NCI-H69 (cell line): ENCODE measurements around the gene DCAF8L2.
"Not testable (repeated sequence)": the region's sequence is repeated elsewhere in the genome, so short reads cannot be mapped to it uniquely, and the experiment has no call there.

ENCODE experiments used
- DNase-seq: peaks from one replicate; lab custom pipeline; 2025; lab: John Stamatoyannopoulos, UW

Gene DCAF8L2

DNA sequence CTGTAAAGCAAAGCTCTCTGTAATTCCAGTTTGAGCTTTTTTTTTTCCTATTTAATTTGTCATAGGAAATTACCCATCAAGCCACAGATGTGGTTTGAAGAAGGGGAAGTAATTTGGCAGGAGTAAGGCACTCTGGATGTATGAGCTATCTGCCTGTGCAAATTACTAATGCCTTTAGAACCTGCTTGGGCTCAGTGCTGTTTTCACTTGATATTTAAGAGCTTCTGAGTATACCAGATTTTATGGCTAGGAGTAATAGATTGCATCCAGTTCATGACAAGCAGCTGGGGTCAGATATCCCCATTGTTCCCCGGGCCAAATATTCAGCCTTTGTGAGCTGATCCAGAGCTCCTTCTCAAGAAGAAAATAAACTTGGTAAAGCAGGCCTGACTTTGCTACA lies 89.1 kb downstream of the DCAF8L2 start:
- DNase-seq: no peak

DNA sequence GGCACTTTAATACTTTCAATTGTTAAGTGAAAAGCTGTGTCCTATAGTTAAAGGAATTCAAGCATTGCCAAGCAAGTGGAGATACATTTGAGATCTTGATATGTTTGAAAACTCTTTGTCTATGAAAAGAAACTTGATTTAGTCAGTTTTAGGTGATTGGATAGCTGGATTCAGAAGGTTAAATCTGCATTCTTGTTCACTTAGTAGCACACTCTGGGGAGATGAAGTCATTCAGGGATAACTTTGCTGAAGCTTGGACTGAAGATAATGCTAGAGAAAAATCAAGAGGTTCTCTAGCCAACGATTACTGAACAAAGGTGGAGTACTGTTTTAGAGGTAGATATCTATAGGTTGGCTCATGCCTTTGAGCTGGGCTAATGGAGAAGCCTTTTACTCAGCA lies 90.6 kb downstream of the DCAF8L2 start:
- DNase-seq: no peak

DNA sequence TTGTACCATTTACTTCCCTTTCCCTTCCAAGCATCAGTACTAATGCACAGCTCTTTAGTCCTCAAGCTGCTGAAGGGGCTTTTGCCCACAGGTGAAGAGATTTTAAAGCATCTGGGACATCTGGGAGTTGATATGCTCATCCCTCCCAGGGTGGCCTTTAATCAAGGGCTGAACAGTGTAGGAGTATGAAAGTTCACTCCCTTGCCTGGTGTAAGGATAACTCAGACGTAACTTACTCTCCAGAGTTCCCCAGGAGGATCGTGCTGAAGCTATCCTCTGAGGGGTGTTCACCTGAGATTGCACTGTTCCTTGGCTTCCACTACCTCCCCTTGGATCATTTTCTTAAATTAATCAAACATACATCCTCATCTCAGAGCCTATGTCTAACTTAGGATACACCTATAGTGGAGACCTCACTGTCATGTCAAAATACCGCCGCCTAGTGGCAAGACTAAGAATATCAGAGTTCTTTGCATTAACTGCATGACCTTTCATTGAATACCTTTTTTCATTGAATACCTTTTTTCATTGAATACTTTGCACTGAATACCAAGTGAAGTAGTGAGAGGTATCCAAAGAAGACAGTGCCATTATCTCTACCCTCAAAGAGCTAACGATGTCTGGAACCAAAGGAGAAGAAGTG lies 93.5 kb downstream of the DCAF8L2 start:
- DNase-seq: peak; percentile 40

DNA sequence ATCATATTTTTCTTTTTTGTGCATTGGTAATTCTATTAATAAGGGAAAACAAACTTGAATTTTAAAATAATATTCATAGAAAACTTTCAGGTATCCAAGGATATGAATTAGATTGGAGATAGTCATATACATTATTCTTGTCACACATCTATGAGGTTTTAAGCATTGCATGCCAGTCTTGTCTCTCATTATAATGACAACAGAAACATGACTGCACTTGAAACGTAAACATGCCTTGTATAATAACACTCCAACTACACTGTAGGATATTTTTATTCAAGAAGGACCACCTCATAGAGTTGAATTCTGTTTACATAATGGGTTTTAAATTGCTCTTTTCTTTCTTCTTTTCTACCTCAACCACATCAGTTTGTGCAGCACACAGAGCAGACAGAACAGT lies 104.5 kb downstream of the DCAF8L2 start:
- no peak for DNase-seq

DNA sequence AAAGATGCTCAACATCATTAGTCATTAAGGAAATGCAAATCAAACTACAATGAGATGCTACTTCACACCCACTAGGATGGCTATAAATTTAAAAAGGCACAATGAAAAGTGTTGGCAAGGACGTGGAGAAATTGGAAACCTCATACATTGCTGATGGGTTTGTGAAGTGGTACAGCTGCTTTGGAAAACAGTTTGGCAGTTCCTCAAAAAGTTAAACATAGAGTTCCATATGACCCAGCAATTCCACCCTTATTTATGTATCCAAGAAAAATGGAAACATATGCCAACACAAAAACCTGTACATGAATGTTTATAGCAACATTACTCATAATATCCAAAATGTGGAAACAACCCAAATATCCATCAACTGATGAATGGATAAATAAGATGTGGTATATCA lies 116.4 kb downstream of the DCAF8L2 start:
- DNase-seq: no peak

DNA sequence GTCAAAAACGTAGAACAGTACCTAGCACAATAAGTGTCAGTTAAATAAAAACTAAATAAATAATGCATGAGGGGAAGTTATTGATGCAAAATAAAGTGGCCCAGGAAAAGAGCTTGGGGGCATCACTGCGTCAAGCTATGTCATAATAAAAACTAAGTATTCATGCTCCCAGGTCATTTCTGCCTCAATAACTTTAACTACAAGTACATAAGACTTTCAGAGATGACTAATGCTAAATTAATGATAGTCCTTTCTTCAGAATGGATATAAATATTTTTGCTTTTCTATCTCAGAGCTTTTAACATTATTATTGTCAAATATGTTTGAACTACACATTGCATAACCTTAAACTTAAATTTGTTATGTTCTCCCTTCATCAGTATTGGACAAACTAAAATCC lies 125.5 kb downstream of the DCAF8L2 start:
- no peak for DNase-seq

DNA sequence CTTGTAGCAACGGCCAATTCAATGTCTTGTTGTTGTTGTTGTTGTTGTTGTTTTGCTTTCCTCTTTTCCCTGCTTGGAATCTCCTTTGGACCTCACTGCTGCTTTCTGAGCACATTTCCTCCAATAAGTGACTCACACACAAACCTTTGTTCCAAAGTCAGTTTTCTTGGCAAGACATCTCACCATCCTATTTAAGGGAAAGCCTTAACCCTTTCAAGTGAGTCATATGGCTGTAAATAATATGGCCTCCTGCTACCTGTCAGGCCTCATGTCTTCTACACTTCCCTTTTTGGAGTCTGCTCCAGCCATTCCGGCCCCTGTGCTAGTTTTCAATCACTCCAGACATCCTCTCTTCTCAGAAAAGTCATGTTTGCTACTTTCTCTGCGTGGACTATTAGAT lies 138.1 kb downstream of the DCAF8L2 start:
- DNase-seq: no peak

DNA sequence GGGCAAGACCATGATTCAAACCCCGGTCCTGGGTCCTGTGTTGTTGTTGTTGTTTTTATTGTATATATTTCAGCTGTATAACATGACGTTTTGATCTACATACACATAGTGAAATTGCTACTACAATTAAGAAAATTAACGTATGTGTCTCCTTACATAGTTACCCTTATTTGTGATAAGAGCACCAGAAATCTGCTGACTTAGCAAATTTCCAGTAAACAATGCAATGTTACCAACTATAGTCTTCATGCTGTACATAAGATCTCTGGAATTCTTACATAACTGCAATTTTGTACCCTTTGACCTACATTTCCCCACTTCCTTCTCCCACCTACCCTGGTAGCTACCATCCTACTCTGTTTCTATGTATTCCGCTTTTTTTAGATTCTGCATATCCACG lies 141.8 kb downstream of the DCAF8L2 start:
- no peak for DNase-seq

DNA sequence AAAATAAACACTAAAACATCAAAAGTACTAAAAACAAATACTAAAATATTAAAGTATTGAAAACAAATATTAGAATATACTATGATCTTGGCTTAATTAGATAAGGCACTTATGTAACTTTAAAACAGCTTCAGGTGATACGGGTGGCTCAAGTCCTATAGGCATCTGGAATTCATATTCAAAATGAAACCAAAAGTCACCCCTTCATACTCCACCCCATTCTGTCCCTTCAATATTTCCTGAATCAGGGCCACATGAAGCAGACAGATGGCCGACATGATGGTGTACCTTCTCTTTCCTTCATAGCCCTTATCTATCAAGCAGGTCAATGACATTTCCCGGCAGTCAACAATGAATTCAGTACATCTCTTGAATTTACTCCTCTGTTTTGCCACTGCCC lies 145.8 kb downstream of the DCAF8L2 start:
- no peak for DNase-seq

DNA sequence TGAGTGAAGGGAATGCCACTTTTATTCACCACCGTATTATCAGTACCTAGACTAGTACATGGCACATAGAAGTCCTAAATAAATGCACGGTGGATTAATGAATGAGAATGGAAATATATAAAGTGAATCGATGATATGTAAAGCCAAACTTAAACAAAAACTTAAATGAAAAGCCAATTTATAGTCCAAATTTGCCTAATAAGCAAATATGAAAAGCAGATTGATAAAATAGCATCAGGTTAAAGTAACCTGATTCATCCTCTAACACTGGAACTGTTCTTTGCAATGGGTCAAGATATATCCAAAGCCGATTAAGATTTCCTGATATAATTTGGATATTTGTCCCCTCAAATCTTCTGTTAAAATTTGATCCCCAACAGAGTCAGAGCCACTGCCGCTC lies 150.8 kb downstream of the DCAF8L2 start:
- no peak for DNase-seq

DNA sequence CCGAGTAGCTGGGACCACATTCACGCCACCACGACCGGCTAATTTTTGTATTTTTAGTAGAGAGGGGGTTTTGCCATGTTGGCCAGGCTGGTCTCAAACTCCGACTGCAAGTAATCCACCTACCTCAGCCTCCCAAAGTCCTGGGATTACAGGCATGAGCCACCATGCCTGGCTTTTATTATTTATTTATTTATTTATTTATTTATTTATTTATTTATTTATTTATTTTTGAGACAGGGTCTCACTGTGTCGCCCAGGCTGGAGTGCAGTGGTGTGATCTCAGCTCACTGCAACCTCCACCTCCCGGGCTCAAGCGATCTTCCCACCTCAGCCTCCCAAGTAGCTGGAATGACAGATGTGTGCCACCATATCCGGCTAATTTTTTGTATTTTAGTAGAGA lies 153.4 kb downstream of the DCAF8L2 start:
- DNase-seq: not testable (repeated sequence)

DNA sequence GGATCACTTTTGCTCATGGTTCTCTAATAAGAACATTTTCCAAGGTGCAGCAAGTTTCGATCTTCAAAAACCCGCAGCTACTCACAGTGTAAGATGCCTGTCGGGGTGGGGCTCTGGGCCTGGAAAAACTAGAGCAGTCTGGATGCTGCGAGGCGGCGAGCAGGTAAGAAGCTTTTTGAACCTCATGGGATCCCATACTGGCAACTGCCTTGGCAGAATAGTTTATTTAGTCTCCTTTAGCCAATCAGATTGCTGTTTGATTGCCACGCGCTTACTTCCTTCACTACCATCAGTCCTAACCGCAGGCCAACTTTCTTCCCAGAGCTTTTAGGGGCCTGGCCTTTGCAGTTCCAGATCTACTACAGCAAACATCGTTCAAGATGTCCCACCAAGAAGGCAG lies 156.4 kb downstream of the DCAF8L2 start:
- no peak for DNase-seq

DNA sequence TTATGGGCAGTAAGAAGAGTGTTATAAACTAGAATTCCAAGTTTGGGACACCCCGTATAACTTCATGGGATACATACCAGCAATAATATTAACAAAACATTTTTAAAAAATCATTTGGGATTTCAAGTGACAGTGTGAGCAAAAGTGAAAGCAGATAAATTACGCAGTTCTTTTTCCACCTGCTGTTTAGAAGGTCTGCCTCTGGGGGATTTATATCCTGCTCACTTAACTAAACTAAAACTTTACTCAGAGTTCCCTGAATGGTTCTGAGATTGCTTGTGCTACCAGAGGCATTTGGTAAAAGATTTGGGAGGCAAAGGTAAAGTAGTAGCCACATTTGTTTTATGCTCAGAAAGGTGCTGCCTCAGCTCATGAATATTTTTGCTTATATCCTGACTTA lies 160.2 kb downstream of the DCAF8L2 start:
- DNase-seq: not testable (repeated sequence)

DNA sequence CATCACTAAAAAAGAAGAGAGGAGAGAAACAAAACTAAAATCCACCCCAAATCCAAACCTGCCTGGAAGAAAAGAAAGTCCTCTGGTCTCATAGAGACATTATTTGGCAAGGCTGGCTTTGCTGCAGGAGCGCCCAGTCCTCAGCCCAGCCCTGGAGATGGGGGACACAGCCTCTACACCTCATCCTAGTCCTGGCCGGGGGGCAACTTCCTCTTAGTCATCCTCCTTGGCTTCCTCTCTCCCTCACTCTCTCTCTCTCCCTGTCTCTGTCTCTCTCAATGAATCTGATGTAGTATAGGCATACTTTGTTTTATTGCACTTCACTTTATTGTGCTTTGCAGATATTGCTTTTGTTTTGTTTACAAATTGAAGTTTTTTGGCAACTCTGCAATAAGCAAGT lies 161.8 kb downstream of the DCAF8L2 start:
- DNase-seq: no peak

DNA sequence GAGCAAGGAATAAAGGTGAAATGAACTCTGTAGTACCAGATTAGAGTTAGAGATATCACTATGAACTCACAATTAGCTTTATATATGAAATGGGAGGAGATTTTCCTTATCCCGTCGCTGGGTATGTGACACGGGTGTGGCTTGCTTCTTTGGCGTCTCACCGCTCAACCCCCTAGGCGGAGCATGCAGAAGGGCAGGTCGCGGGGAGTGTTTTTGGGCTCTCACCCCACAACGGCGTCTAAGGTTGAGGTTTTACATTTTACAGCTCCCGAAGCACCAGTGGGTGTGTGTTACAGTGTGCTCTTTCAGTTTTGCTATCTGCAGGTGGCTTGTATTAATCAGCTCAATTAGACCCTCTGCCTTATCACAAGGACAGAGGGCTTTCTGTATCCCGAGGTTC lies 175.6 kb downstream of the DCAF8L2 start:
- no peak for DNase-seq

DNA sequence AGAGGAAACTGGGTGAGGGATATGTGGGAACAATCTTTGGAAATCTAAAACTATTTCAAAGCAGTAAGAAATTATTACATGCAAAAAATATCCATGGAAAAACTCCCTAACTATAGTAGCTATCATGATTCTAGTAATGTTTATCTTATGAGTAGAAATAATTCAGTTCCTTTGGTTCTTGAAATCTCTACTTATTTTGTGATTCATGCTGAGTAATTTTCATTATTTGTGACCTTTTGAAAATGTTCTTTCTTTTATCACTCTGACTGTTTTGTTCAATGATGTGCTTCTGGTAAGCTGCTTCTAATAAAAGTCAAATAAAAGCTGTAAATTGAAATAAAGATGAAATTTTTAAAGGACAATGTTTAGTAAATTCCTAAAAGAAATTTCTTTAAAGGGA lies 177.2 kb downstream of the DCAF8L2 start:
- no peak for DNase-seq

DNA sequence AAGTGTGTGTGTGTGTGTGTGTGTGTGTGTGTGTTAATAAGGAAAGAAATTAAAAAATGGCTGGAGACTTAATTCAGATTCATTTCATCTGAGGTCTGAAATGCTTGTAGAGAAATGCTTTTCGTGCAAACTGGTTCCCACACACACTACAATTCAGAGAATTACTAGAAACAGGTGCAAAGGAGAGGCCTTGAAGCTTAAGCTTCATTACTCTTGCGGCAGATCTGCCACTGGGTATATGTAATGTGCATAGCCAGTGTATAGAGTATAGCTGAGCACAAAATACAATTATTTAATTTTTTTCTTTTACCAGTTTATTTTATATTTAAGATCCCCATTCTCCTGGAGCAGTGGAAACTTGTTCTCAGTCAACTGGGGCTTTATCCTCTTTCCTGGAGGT lies 185.8 kb downstream of the DCAF8L2 start:
- no peak for DNase-seq

DNA sequence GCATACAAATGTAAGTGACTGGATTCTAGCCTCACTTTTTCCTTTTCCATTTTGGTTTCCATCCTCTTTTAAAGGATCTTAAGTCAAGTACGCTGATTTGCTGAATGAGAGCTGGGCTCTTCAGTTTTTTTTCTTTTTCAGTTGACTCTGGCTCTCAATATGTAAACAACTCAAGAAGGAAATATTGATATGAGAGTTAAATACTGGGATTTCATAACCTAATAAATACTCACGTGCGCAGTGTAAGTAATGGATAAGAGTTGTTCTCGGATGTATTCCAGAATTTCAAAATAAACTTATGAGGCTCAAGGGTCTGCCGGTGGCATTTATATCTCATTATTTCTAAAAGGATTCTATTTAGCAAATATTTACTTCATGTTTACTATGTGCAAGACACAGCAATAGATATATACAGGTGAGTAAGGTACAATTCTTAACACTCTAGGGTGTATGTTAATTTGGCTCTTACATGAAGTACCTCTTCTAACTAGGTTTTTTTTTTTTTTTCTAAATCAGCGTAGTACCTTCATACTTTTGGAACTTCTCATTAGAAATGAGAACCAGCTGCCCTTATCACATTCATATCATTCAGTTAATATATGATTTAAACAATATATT lies 206.6 kb downstream of the DCAF8L2 start:
- DNase-seq: no peak

DNA sequence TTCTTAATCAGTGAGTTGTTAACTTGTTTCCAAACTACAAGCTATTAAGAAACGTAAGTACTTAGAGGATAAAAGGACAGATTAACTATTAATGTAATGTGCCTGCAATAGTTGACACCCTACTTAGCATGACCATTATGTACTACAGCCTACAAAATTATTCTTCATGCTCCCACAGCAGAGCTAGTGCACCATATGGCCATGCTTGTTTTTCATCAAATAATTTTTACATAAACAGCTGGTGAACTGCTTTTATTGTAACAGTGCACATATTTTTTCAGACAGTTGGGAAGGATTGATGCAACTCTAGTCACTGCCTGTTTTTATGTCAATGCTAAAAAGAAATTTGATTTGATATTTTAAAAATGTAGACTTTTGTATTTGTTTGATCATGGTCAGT lies 207.4 kb downstream of the DCAF8L2 start:
- DNase-seq: no peak
